GM18505 (cell line): ENCODE results near the gene UTS2B.

Source experiments
- ATAC-seq: cut with Tn5 transposase; IDR thresholded peaks from one replicate; pipeline ENCODE4 v1.9.1; 2021; ENCODE audit not compliant: unreplicated experiment
- POLR2A ChIP-seq: IDR thresholded peaks from 4 replicates; pipeline ENCODE4 v1.6.1; 2011; ENCODE audit warnings: borderline replicate concordance; ENCODE audit not compliant: insufficient read depth, insufficient read length; ENCODE audit errors: extremely low read depth

UTS2B gene

GRCh38 chr3:191328383-191328961 lies 1.9 kb downstream of the UTS2B start:
- TF ChIP-seq POLR2A = no peak
- no peak for ATAC-seq

DNA sequence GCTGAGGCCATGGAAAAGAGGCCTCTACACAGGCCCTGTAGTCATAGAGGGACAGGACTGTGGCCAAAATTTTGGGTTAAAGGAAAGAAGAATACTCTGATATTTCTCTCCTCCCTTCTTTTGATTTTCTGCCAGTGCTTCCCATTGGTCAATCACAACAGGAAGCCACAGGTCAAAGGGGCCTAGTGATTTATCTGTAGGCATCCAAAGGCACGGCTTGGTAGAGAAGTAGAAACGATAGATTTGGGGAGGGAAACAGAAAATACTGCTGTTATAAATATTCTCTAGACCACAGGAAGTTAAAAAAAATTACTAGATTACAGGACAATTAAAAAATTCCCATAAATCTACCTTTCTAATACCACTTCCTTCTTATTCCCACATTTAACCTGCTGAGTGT lies 2.8 kb downstream of the UTS2B start:
- no peak for ATAC-seq
- TF ChIP-seq POLR2A = no peak

GRCh38 chr3:191324936-191325335 lies 5.4 kb downstream of the UTS2B start:
- no peak for ATAC-seq
- no peak for TF ChIP-seq POLR2A

DNA sequence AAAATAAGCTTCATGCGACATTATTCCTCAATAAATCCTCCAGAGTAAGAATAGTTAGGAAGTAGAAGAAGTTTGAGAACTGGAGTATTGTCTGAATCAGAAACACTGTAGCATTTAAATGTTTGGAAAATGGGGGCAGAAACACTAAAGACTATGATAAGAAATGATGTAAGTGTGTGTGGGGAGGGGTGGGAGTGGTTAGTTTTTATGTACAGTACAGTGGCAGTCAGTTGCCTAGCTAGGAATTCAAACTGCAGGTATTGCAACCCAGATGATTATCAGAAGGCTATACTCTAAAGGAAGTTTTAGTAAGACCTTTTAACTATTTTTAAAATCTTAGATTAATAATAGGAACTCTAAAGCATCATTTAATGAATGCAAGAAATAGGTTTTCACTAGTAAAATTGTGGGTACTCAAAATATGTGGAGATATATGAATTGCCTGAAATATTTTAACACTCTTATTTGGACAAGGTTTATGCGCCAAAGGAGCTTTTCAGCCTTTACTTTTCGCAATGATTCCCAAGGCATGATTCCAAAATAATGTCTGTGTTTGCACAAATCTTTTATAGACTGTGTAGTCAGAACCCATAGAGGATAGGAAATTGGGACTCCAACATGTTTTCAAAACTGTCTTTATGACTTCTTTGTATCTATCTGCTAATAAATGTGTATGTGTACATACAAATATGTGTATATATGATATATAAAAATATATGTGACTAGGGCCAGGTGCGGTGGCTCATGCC lies 9.1 kb downstream of the UTS2B start:
- no peak for ATAC-seq
- no peak for TF ChIP-seq POLR2A

DNA sequence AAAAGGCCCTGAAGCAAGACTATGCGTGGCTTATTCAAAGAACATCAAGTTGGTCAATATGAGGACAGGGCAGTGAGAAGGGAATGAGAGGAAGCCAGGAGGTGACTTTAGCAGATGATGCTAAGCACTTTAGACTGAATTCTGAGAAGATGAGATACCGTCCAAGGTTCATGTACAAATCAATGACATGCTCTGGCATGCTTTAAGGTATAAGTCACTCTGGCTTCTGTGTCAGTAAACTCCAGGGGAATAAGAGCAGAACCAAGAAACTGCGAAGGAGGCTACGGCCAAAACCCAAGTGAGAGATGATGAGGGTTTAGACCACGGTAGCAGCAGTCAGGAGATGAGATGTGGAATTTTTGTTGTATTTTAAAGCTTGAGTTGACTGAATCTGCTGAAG lies 10.0 kb downstream of the UTS2B start:
- TF ChIP-seq POLR2A = no peak
- ATAC-seq = no peak

- no peak for TF ChIP-seq POLR2A
Observed at GRCh38 chr3:191316876-191317603, 13.3 kb downstream of the UTS2B start.

GRCh38 chr3:191314109-191314728 lies 16.1 kb downstream of the UTS2B start:
- ATAC-seq = no peak
- no peak for TF ChIP-seq POLR2A

More at GRCh38 chr3:191316876-191317603, 13.3 kb downstream of the UTS2B start:
- ATAC-seq = no peak

- no peak for TF ChIP-seq POLR2A
Observed at GRCh38 chr3:191313296-191313695, 17.0 kb downstream of the UTS2B start.

GRCh38 chr3:191307341-191307740 lies 23.0 kb downstream of the UTS2B start:
- ATAC-seq = no peak
- no peak for TF ChIP-seq POLR2A

More at GRCh38 chr3:191313296-191313695, 17.0 kb downstream of the UTS2B start:
- ATAC-seq = no peak

DNA sequence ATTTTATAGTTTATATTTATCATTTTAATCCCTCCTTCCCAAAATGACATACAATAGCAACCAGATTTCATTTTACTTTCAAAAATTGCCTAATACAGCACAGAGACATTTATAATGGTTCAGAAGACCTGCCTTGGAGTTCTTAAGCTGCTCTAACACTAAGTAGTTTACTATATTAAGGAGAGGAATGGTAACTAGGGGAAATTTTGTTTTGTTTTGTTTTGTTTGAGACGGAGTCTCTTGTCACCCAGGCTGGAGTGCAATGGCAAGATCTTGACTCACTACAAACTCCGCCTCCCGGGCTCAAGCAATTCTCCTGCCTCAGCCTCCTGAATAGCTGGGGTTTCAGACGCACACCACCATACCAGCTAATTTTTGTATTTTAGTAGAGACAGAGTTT lies 23.9 kb downstream of the UTS2B start:
- no peak for ATAC-seq
- TF ChIP-seq POLR2A = no peak

- TF ChIP-seq POLR2A = no peak
- ATAC-seq = no peak
Observed at GRCh38 chr3:191303596-191303995, 26.7 kb downstream of the UTS2B start.

DNA sequence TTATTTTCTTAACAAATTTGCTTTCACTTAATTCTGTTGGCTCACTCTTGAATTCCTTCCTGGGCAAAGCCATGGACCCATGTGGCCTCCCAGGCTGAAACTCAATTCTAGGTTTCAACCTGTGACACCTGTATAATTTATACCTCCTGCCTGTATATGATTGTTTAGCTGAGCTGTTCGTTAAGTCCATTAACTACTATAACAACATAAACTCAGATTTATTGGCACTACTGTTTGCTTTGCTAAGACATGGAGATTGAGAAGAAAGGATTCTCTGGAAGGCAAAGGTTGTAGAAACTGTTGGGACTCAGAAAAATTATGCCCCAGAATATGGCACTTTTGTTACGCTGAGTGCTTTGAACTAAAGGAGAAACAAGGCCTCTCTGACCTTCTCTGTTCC lies 27.9 kb downstream of the UTS2B start:
- no peak for ATAC-seq
- TF ChIP-seq POLR2A = no peak

- no peak for ATAC-seq
- no peak for TF ChIP-seq POLR2A
Observed at GRCh38 chr3:191301782-191302411, 28.4 kb downstream of the UTS2B start.
